ENCODE data around the gene AOX1.

DNA sequence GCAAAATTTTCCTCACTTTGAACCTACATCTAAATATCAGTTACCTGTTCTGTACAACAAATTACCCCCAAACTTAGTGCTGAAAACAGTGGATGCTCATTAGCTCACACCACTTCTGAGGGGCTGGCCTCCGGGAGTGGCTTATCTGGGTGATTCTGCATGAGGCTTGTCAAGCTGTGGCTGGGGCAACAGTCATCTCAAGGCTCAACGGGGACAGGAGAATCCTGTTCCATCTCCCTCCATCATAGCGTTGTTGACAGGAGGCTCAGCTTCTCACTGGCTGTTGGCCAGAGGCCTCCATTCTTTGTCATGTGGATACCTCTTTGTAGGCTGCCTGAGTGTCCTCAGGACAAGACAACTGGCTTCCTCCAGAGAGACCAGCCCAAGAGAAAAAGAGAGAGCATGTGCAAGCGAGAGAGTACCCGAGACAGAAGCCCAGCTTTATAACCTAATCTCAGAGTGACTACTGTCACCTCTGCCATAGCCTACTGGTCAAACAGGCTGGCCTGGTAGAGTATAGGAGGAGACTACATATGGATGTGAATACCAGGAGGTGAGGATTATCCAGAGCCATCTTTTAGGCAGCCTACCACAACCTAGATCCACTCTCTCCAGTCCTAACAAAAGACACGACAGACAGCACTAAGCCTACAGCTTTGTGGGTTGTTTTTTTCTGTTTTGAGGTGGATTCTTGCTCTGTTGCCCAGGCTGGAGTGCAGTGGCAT, 79.1 kb downstream of the AOX1 start:
- TF ChIP-seq, protein P1, sequence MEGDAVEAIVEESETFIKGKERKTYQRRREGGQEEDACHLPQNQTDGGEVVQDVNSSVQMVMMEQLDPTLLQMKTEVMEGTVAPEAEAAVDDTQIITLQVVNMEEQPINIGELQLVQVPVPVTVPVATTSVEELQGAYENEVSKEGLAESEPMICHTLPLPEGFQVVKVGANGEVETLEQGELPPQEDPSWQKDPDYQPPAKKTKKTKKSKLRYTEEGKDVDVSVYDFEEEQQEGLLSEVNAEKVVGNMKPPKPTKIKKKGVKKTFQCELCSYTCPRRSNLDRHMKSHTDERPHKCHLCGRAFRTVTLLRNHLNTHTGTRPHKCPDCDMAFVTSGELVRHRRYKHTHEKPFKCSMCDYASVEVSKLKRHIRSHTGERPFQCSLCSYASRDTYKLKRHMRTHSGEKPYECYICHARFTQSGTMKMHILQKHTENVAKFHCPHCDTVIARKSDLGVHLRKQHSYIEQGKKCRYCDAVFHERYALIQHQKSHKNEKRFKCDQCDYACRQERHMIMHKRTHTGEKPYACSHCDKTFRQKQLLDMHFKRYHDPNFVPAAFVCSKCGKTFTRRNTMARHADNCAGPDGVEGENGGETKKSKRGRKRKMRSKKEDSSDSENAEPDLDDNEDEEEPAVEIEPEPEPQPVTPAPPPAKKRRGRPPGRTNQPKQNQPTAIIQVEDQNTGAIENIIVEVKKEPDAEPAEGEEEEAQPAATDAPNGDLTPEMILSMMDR (IDR thresholded peaks at IDR 0.05 in 2 of 3, conservative IDR thresholded peaks at IDR 0.05 in 1 of 3; ENCODE audit: control insufficient read depth in 2 of 3, extremely low read depth in 1 of 3, insufficient read depth in 1 of 3, low read depth in 3 of 3, low read length in 3 of 3) = no peak
- TF ChIP-seq EP300 (IDR thresholded peaks at IDR 0.05; ENCODE audit: borderline replicate concordance in 1 of 2, control insufficient read depth in 1 of 2, low read depth in 2 of 2, low read length in 2 of 2) (no peak), BMI1 (IDR thresholded peaks at IDR 0.05; ENCODE audit: borderline replicate concordance) (no peak), BRCA1 (IDR thresholded peaks at IDR 0.05; ENCODE audit: low read depth, low read length) (no peak)

All from GM12878 (cell line).